ENCODE results near the gene ENTPD1.

GRCh38 chr10:95739056-95739455 is 16.9 kb upstream of the ENTPD1 start:
- TF ChIP-seq, protein P1, sequence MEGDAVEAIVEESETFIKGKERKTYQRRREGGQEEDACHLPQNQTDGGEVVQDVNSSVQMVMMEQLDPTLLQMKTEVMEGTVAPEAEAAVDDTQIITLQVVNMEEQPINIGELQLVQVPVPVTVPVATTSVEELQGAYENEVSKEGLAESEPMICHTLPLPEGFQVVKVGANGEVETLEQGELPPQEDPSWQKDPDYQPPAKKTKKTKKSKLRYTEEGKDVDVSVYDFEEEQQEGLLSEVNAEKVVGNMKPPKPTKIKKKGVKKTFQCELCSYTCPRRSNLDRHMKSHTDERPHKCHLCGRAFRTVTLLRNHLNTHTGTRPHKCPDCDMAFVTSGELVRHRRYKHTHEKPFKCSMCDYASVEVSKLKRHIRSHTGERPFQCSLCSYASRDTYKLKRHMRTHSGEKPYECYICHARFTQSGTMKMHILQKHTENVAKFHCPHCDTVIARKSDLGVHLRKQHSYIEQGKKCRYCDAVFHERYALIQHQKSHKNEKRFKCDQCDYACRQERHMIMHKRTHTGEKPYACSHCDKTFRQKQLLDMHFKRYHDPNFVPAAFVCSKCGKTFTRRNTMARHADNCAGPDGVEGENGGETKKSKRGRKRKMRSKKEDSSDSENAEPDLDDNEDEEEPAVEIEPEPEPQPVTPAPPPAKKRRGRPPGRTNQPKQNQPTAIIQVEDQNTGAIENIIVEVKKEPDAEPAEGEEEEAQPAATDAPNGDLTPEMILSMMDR (conservative IDR thresholded peaks at IDR 0.05 in 1 of 2, IDR thresholded peaks at IDR 0.05 in 1 of 2; ENCODE audit: low read depth in 1 of 2, low read length in 2 of 2): no peak
- TF ChIP-seq EZH2 (IDR thresholded peaks at IDR 0.05; ENCODE audit: low read length, missing control alignments): no peak

All from fibroblast of lung (primary cell).